GM18520 (cell line): Measurements from ENCODE around the gene MAD2L1BP.
"Not testable (repeated sequence)": the region's sequence is repeated elsewhere in the genome, so short reads cannot be mapped to it uniquely, and the experiment has no call there.

Source experiments
- ATAC-seq: cut with Tn5 transposase; IDR thresholded peaks from one replicate; pipeline ENCODE4 v1.9.1; 2021; ENCODE audit not compliant: unreplicated experiment

The MAD2L1BP gene

DNA sequence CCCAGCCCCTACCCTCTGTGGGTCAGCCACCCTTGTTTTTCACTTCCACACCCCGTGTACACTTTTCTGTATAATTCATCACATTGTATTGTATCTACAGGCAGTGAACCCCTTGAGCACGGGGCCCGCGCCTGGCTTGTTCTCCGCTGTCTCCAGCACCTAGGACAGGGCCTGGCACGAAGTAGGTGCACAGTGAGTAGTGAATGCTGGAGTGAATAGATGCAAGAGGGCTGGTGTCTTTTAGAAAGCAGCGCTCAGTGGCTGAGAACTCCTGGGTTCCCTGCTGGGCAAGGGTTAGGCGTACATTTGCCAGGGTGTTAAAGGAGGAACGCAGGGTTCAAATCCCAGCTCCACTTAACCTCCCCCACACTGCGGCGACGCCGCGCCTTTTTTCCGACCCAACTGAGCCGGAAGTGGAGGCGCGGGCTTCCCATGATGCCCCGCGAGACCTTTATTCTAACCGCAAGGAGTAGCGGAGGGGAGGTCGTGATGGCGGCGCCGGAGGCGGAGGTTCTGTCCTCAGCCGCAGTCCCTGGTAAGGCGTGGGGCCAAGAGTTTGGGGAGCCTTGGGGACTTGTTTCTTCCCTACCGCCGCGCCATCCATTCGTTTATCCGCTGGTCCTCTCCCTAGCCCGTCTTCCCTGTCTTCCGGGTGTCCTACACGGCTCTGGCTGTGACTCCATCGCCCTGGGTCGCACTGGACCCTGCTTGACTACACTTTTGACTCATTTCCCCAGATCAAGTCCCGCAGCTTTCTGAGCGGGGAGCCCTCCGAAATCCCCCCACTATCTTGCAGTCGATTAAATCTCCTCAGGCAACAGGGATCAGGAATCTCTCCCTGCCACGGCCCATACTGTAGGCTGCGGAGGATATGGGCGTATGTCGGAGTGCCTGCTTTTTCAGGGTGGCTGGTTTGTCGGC lies at the start of gene MAD2L1BP:
Gene MAD2L1BP, plus strand, starts transcription at position 454 of the 921 bp plus-strand sequence. Its CDS starts 36 bp downstream, at position 490.
- peak; percentile 64 for ATAC-seq

GRCh38 chr6:43588194-43588593 lies 47.4 kb upstream of the MAD2L1BP start:
- ATAC-seq = no peak

GRCh38 chr6:43589564-43589963 lies 46.1 kb upstream of the MAD2L1BP start:
- ATAC-seq = not testable (repeated sequence)

DNA sequence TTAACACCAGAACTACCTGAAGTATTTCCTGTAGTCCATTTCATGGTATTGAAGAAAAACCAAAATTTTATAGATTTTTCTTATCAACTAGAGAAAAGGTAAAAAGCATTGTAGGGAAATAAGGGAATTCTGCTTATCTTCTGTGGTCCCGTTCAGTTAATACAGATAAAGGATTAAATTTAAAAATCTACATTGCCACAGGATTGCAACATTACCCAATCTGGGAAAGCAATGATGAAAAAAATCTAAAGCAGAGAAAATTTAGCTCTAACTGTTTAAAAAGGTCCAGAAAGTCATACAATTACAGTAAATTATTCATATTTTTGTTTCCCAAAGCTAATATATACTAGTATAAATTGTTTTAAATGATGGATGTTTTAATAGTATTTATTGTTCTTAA lies 41.7 kb upstream of the MAD2L1BP start:
- no peak for ATAC-seq

DNA sequence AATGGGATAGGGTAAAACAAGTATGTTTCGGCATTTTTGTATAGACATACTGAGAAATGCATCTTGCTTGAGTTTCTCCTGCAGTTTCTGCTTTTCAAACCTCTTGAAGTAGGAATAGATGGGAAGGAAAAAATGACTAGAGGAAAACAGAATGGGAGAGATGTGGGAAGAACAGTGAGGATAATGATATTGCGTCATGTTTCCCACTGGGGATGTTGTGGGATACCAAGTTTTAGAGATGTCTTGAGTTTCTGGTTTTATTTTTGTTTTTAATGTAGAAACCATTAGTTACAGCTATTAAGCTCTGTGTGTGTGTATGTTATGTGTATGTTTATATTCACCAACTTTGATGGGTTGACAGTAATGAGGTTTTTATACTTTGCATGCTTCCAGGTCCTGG lies 35.0 kb upstream of the MAD2L1BP start:
- no peak for ATAC-seq

GRCh38 chr6:43604174-43604573 lies 31.5 kb upstream of the MAD2L1BP start:
- no peak for ATAC-seq

- ATAC-seq = no peak
These were observed 29.6 kb upstream of the MAD2L1BP start for GRCh38 chr6:43606019-43606418.

DNA sequence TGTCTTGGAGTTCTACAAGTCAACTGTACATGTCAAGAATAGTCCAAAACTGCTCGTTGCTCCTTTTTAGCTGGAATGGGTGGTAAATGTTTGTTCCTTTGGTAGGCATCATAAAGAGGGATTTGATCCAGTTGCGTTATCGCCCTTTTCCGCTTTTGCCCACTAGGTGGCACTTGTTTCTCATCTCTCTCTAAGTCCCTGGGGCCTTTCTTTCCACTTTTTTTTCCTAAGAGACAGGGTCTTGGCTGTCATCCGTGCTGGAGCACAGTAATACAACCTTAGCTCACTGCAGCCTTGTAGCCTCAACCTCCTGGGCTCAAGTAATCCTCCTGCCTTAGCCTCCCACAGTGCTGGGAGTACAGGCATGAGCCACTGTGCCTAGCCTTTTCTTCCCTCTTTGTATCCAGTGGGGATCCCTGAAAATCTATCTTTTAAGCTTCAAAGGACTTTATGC lies 27.3 kb upstream of the MAD2L1BP start:
- ATAC-seq = no peak

DNA sequence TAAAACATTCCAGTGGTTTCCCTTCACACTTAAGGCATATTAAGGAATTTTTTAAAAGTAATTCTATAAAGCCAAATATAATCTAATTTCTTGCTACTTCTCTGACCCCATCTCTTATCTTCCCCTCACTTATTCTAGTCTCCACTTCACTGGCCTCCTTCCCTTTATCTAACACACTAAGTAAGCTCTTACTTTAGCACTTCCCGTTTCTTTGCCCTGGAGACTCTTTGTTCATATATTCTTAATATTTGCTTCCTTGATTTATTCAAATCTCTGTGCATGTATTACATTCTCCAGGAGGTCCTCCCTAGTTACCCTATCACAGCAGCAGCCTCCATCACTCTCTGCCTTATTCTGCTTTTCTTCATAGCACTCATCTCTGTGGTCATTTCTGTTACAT lies 26.8 kb upstream of the MAD2L1BP start:
- ATAC-seq = no peak

DNA sequence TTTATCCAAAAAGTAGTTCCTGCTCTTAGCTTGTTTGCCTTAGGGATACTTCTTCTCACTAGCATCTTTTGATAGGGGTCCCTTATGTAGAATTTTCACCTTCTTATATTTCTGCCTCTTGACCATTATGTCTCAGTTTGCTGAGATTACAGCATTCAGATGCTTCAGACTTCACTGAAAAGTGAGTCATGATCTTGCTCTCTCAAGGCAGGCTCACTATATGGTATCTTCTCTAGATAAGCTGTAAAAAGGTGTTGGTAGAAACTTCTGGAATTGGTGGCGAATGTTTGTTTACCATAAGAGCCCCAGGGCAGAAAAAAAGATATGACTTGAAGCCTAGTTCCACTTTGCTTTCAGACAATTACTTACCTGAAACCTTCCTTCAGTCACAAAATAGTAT lies 26.2 kb upstream of the MAD2L1BP start:
- ATAC-seq = no peak

- no peak for ATAC-seq
These were observed 25.2 kb upstream of the MAD2L1BP start for GRCh38 chr6:43610431-43610830.

DNA sequence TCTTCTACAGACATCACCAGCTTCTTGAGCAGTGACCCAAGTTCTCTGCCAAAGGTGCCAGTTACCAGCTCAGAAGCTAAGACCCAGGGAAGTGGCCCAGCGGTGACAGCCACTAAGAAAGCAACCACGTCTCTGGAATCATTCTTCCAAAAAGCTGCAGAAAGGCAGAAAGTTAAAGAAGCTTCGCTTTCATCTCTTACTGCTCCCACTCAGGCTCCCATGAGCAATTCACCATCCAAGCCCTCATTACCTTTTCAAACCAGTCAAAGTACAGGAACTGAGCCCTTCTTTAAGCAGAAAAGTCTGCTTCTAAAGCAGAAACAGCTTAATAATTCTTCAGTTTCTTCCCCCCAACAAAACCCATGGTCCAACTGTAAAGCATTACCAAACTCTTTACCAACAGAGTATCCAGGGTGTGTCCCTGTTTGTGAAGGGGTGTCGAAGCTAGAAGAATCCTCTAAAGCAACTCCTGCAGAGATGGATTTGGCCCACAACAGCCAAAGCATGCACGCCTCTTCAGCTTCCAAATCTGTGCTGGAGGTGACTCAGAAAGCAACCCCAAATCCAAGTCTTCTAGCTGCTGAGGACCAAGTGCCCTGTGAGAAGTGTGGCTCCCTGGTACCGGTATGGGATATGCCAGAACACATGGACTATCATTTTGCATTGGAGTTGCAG lies 21.8 kb upstream of the MAD2L1BP start:
- no peak for ATAC-seq

DNA sequence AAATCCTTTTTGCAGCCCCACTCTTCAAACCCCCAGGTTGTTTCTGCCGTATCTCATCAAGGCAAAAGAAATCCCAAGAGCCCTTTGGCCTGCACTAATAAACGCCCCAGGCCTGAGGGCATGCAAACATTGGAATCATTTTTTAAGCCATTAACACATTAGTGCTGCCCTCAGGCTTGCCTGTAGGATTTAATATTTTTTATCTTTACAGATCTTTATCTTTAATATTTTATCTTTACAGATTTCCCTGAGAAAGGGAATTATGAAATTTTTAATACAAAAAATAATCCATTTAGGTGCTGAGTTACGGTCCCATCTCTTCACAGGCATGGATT lies 21.3 kb upstream of the MAD2L1BP start:
- no peak for ATAC-seq

GRCh38 chr6:43616725-43617472 lies 18.7 kb upstream of the MAD2L1BP start:
- no peak for ATAC-seq

- no peak for ATAC-seq
These were observed 14.4 kb upstream of the MAD2L1BP start for GRCh38 chr6:43621078-43621835.

DNA sequence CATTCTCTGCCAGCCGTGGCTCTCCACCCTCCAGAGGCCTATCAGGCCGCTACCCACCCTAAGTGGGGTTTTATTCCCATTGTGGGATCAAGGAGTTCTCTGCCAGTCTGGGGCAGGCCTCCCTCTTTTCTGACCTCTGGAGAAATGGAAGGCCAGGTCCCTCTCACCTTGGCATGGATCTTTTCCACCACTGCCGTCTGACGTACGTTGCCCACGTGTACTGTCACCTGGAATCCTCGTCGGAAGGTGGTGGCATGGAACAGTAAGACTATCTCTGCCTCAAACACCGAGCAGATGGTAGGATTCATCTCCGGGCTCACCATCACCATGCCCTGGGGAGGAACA lies 13.8 kb upstream of the MAD2L1BP start:
- ATAC-seq = no peak

GRCh38 chr6:43622541-43622940 lies 13.1 kb upstream of the MAD2L1BP start:
- no peak for ATAC-seq

GRCh38 chr6:43623880-43624785 lies 11.5 kb upstream of the MAD2L1BP start:
- ATAC-seq = no peak

DNA sequence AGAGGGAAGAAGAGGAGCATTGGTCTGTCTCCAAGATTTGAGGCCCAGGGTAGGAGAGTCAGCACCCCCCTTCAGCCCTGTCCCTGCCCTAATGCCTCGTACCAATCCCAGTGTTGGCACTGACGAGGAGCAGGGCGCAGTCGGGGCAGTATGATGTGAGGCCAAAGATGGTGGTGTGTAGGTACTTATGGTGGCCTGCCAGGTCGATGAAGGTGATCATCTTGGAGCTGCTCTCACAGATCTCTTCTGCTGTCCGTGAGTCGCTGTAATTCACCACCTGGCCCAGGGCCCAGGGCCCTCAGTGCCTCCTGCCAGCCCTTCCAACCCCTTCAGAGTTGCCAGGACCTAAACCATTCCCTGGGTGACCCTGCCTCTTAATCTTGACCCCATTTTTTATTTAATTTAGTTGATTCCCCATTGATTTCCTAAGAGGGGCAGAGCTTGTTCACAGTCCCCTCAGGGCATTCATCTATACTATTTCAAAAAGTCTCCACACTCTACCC lies 10.8 kb upstream of the MAD2L1BP start:
- no peak for ATAC-seq
